ENCODE measurements around the gene ACVR2A.

The ACVR2A gene

DNA sequence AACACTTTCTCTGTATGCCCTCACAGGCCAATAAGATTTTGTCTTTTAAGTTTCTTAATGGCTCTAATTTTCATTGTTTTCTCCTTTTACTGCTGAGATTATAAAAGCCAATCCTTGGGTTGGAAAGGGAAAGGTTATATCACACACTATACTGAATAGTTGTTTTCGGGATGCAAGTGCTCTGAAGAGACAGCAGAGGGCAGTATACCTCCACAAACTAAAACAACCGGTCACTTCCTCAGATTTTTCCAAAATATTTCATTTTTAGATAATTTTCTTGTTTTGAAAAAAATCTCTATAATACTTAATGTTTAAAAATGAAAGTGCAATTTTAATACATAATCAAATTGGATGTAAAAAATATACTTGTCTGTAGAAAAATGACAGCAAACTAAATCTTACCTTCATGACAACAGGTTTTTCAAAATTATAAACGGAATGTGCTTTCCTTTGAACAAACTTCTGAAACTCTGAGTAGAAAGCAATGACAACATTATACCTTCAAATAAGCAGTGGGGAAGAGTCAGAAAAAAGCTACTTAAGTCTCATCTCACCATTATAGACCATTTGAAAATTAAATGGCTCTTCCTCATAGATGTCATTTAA, 93.0 kb downstream of the ACVR2A start:
- Histone ChIP-seq H3K36me3 (ENCODE audit: control insufficient read depth, insufficient read depth, low read length) (peaks cover 2% of the 10 kb centered on the region; the same call in 1 of the 2 replicates), H3K4me3 (replicated peaks; ENCODE audit: low read depth, low read length) (no peak overlapping the region), H3K27me3 (replicated peaks; ENCODE audit: control insufficient read depth, insufficient read depth, low read length) (no peaks in the 10 kb centered on the region)
- TF ChIP-seq, protein P1, sequence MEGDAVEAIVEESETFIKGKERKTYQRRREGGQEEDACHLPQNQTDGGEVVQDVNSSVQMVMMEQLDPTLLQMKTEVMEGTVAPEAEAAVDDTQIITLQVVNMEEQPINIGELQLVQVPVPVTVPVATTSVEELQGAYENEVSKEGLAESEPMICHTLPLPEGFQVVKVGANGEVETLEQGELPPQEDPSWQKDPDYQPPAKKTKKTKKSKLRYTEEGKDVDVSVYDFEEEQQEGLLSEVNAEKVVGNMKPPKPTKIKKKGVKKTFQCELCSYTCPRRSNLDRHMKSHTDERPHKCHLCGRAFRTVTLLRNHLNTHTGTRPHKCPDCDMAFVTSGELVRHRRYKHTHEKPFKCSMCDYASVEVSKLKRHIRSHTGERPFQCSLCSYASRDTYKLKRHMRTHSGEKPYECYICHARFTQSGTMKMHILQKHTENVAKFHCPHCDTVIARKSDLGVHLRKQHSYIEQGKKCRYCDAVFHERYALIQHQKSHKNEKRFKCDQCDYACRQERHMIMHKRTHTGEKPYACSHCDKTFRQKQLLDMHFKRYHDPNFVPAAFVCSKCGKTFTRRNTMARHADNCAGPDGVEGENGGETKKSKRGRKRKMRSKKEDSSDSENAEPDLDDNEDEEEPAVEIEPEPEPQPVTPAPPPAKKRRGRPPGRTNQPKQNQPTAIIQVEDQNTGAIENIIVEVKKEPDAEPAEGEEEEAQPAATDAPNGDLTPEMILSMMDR (IDR thresholded peaks at IDR 0.05; ENCODE audit: insufficient read depth, low read length, poor library complexity, severe bottlenecking), result peak; percentile 80
- DNase-seq (ENCODE audit: extremely low read depth, insufficient read length), result no peak

DNA sequence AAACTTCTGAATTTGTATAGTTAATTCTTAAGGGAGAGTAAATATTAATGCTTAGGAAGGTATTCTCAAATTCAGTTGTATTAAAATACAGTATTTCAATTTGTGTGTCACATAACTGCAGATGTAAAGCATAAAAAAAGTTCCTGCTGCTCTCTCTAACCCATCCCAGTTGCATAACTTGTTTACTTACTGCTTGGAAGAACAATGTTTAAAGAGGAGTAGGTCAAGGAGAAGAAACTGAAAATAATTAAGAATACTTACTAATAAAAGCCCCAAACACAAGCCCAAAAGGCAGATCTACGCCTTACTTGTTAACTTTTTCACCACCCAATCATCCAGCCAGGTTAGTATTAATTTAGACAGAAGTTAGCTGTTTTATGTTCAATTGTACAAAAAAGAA, 94.5 kb downstream of the ACVR2A start:
- DNase-seq (ENCODE audit: extremely low read depth, insufficient read length), result no peak
- Histone ChIP-seq H3K4me3 (replicated peaks; ENCODE audit: low read depth, low read length) (no peak overlapping the region), H3K36me3 (ENCODE audit: control insufficient read depth, insufficient read depth, low read length) (peaks cover 2% of the 10 kb centered on the region; the same call in 1 of the 2 replicates), H3K27me3 (replicated peaks; ENCODE audit: control insufficient read depth, insufficient read depth, low read length) (no peaks in the 10 kb centered on the region)
- TF ChIP-seq, protein P1 (IDR thresholded peaks at IDR 0.05; ENCODE audit: insufficient read depth, low read length, poor library complexity, severe bottlenecking), result no peak

DNA sequence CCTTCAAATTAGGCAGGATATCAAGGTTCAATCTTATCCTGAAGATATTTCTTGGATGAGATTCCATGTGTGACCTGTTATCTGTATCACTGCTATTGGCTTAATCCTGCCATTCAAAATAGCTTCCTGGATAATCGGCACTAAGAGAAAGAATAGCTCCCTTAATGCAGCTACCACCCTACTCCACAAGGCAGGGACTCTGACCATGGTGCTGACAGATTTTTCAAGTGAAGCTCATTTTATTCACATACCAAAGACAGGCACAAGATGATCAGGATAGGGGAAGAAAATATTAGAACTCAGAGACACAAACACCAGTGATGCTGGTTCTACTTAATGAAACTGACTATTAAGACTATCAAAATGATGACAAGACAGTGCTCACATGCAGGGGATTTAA, 100.8 kb downstream of the ACVR2A start:
- Histone ChIP-seq H3K27me3 (replicated peaks; ENCODE audit: control insufficient read depth, insufficient read depth, low read length) (no peaks in the 10 kb centered on the region), H3K4me3 (replicated peaks; ENCODE audit: low read depth, low read length) (no peak overlapping the region), H3K36me3 (ENCODE audit: control insufficient read depth, insufficient read depth, low read length) (no peaks in the 10 kb centered on the region)
- no peak for DNase-seq (ENCODE audit: extremely low read depth, insufficient read length)
- TF ChIP-seq, protein P1 (IDR thresholded peaks at IDR 0.05; ENCODE audit: insufficient read depth, low read length, poor library complexity, severe bottlenecking), result no peak

DNA sequence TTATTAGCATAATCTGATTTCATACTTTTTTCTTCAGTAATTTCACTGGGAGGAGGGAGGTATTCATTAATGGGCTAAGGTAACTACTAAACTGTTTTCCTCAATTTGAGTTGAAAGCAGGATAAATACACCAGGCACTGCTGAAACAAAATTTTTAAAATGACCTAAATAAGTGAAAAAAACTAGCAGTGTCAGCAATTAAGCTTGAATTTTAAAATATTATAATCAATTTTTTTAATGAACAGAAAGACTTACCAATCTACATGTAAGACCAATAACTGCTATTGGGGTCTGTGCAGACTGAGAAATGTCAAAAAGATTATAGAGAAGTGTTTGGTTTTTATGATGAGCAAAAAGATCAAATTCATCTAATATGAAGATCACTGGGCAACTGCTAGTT, 107.3 kb downstream of the ACVR2A start:
- H3K36me3 ChIP-seq (ENCODE audit: control insufficient read depth, insufficient read depth, low read length), result no peaks in the 10 kb centered on the region

DNA sequence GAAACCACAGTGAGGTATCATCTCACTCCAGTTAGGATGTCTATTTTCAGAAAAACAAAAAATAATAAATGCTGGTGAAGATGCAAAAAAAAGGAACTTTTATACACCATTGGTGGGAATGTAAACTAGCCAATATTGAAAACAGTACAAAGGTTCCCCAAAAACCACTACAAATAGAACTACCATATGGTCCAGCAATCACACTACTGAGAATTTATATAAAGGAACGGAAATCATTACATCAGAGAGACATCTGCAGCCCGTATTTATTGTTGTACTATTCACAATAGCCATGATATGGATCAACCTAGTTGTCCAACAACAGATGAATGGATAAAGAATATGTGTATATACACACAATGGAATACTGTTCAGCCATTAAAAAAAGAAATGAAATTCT, 123.7 kb downstream of the ACVR2A start:
- Histone ChIP-seq H3K27me3 (replicated peaks; ENCODE audit: control insufficient read depth, insufficient read depth, low read length) (no peaks in the 10 kb centered on the region), H3K4me3 (replicated peaks; ENCODE audit: low read depth, low read length) (no peak overlapping the region), H3K36me3 (ENCODE audit: control insufficient read depth, insufficient read depth, low read length) (no peaks in the 10 kb centered on the region)
- TF ChIP-seq, protein P1 (IDR thresholded peaks at IDR 0.05; ENCODE audit: insufficient read depth, low read length, poor library complexity, severe bottlenecking), result no peak
- DNase-seq (ENCODE audit: extremely low read depth, insufficient read length), result no peak

More for the DNA sequence above, 107.3 kb downstream of the ACVR2A start:
- no peak overlapping the region for H3K4me3 ChIP-seq (replicated peaks; ENCODE audit: low read depth, low read length)
- H3K27me3 ChIP-seq (replicated peaks; ENCODE audit: control insufficient read depth, insufficient read depth, low read length), result no peaks in the 10 kb centered on the region
- TF ChIP-seq, protein P1 (IDR thresholded peaks at IDR 0.05; ENCODE audit: insufficient read depth, low read length, poor library complexity, severe bottlenecking), result no peak
- DNase-seq (ENCODE audit: extremely low read depth, insufficient read length), result no peak

DNA sequence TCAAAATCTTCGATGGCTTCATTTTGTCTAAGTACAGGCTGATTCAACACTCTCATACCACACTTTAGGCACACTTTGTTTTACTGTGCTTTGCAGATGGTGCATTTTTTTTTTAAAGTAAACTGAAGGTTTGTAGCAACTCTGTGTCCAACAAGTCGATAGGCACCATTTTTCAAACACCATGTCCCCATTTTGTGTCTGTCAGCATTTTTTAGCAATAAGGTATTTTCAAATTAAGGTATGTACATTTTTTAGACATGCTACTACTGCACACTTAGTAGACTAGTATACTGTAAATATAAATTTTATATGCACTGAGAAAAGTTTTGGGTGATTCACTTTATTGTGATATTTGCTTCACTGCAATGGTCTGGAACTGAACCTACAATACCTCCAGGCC, 131.3 kb downstream of the ACVR2A start:
- H3K27me3 ChIP-seq (replicated peaks; ENCODE audit: control insufficient read depth, insufficient read depth, low read length), result no peaks in the 10 kb centered on the region
- DNase-seq (ENCODE audit: extremely low read depth, insufficient read length), result no peak
- H3K4me3 ChIP-seq (replicated peaks; ENCODE audit: low read depth, low read length), result no peak overlapping the region
- TF ChIP-seq, protein P1 (IDR thresholded peaks at IDR 0.05; ENCODE audit: insufficient read depth, low read length, poor library complexity, severe bottlenecking), result no peak
- H3K36me3 ChIP-seq (ENCODE audit: control insufficient read depth, insufficient read depth, low read length), result no peaks in the 10 kb centered on the region
